GM21825 (cell line): ENCODE results near the gene ACER3.
"Not testable (repeated sequence)": the region's sequence is repeated elsewhere in the genome, so short reads cannot be mapped to it uniquely, and the experiment has no call there.

ENCODE experiments used
- ATAC-seq: cut with Tn5 transposase; IDR thresholded peaks from one replicate; pipeline ENCODE4 v1.9.1; 2021; ENCODE audit warnings: mild to moderate bottlenecking, moderate library complexity; ENCODE audit not compliant: unreplicated experiment

Gene ACER3

DNA sequence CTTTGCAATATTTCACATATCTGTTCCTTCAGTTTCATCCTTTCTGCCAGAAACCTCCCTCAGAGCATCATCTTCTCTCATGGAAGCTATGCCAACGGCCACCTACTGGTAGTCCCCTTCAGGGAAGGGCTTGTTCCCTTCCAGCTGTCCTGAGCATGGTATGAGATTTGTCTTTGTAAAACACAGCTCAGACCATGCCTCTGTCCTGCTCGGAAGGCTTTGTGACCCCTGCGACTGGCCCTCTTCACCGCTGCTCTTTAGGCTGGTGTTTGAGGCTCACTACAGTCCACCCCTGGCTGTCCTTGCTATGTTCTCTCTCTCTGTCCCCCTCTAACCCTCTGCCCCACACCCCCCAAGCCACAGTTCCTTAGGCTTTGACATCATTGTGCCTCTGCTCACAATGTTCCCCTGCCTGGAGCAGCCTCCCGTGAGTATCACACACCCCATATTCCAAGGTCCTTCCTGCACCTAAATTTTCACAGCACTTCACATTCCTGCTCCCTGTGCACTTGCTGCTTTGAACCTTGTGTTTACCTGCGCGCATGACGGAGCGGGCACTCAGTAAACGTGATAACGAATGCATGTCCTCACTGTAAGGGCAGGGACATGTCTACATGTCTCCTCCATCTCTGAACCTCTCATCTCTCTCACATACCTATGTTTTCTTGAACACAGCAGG lies 24.0 kb upstream of the ACER3 start:
- ATAC-seq, result no peak

DNA sequence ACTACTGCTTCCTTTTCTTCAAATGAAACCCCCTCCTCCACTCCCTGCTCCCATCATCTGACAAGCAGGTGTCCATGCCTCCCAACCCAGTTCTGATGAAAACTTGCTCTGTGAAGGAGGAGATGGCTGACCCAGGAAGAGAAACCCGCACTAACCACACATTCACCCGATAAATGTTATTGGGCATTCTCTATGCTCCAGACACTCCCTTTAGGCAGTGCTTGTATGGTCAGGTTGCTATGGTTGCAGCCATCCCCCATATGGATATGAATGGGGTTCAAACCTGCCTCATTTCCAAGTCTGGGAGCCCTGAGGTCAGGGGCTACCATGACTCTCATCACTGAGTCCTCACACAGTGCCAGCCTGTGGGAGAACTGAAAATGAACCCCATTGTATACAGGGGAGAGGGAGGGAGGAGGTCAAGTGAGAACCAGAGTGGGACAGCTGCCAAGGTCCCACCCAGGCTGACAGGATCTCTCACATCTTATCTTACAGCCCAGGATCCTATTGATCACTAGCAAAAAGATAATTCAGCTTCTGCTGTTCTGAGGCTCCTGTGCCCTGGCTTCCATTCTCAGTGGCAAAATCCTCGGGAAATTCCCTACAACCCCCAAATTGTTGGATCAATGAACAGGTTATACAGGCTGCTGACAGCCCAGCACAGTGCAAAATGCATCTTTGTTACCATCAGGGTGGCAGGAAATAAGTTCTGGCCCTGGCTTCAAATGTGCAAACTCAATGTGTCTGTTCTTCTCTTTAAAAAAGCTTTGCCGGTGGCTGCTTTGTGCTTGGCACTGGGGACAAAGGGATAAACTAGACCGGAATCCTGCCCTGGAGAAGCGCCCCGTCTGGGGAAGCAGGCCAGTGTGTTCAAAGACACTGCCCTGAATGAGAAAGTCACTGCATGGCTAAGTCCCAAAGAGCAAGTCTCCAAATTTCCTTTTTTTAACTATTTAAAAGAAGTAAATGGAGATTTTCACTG lies 22.7 kb upstream of the ACER3 start:
- ATAC-seq, result no peak

DNA sequence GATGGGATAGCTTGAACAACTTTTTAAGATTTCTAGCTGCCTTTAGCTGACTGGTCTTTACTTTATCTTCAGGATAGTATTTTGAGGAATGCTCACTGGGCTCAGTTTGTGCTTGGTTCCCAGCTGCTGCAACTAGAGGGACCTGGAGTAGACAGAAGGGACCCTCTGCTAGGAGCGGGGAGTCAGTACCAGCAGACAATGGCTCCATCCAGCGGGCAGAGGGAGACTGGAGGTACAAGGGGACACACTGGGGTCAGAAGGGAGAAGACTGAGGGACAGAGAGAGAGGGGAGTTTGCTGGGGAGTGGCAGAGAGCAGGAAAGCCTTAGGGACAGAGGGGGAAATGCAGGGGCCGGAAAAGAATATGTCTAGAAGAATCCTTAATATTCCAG lies 22.0 kb upstream of the ACER3 start:
- ATAC-seq, result no peak

DNA sequence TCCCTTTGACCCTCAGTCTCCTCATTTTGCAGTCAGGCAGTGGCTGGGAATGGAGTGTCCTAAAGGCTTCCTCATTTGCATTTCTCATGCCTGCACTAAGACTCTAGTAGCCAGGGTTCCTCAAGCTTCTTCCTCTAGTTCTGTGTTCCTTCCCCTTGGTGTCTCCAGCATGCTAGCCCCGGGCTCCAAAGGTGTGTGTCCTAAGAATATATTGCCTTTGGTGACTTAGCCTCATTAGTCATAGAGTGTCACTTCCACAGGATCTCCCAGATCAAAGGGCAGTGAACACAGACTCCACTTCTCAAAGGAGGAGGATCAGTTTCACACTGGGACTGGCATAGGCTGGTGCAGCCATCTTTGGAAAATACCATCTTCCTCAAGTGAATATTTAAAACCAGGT lies 21.4 kb upstream of the ACER3 start:
- no peak for ATAC-seq

DNA sequence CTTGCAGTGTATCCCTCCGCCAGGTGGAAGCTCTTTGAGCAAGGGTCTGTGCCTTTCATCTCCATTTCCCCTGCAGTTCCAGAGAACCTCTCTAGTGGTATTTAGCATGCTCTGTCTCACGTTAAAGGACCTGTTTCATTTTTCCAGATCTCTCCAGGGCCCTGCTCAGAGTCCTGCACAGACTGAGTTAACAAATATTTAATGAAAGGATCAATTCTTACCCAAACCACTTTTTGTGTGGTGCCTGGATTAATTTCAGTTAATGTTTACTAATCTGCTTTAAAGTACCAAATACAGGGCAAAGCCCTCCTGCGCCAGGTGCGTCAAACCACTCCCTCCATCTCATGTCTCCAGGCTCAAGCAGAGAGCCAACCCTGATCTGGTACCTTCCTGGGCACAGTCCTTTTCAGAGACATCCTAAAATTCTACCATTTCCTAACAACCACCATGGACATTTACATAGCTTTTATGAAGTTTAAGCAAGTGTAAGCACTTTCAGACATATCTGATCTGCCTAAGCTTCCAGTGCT lies 18.7 kb upstream of the ACER3 start:
- ATAC-seq, result no peak

DNA sequence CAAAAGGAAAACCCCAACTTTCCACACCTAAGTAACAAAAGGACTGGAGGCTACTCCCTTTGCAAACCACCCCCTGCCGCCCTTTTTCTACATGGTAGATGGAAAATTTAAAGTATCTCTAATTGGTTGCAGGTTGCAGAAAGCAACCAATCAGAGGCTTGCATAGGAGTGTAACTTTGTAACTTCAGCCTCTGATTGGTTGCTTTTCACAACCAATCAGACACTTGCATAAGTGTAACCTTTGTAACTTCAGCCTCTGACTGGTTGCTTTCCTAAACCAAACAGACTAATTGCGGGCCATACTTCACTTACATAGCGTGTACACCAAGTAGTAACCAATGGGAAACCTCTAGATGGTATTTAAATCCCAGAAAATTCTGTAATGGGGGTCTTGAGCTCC lies 16.8 kb upstream of the ACER3 start:
- ATAC-seq, result no peak

DNA sequence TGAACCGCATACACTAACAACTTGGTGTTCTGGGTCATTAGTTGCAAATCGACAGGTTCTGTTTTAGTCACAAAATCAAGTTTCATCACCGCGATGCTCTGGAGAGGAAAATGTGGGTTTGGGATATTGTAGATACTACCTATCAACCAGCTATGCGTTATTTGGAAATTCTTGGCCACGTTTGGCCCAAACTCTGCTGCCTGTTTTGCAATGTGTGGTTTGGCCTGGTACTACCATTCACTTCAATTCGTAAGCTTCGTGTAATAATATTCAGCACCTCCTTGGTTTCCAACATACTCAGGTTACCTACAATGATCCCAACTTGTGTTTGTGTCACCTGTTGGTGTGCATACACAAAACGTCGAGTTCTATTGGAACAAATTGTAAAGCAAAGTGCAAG lies 16.2 kb upstream of the ACER3 start:
- ATAC-seq, result no peak

DNA sequence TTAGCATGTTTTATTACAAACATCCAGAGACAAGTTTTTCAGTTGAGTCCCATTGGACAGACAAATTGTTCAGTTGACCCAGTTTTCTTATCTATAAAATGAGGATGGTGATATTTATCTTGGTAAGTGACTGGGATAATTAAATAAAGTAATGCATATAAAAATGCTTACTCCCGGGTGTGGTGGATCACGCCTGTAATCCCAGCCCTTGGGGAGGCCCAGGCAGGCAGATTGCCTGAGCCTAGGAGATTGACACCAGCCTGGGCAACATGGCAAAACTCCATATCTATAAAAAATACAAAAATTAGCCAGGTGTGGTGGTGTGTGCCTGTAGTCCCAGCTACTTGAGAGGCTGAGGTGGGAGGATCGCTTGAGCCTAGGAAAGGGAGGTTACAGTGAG lies 15.6 kb upstream of the ACER3 start:
- no peak for ATAC-seq

DNA sequence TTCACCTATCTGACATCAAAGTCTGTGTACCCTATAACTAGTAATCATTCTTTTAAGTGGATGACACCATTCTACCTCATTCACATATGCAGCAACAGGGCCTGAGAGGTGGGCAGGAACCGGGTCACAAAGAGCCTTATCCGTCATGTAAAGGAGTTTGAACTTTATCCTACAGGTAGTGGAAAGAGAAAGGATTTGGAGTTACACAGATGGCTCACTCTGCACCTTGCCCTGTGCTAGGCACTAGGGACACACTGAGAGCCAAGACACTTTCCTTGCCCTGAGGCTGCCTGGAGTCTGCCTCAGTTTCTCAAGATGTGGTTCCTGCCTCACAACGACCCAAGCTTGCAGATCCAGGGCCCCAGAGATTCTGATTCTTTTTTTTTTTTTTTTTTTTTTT lies 14.3 kb upstream of the ACER3 start:
- no peak for ATAC-seq

DNA sequence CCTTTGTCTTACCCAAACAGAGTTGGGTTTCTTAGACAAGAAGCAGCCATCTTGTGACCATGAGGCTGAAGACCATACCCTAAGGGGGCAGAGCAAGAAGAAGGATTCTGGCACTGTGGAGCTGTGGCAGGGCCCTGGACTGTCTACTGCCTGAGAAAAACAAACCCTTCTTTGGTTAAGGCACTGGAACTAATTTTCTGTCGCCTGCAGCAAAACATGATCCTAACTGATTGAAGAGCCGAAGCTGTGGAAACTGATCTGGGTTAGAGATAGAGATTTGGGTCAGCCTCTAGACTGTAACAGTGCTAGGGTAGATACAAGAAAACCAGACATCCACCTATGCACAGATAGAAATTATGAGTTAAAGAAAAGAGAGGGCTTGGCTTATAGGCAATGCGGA lies 11.3 kb upstream of the ACER3 start:
- ATAC-seq, result no peak

DNA sequence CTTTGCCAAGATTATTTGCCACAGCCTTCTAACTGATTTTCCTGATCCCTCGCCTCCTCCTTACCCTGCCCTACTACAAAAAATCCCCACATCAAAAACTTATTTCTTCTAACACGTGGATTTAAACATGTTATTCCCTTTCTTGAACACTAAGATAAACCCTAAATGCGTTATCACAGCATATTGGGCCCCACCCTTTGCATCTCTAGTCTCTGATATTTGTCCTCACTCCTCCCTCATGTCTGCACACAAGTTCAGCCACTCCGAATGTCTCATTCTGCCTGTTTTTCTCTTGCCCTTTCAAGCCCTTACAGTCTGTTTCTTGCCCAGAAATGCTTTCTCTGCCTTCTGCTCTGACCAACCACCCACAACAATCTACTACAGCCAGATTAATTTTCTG lies 10.6 kb upstream of the ACER3 start:
- no peak for ATAC-seq

DNA sequence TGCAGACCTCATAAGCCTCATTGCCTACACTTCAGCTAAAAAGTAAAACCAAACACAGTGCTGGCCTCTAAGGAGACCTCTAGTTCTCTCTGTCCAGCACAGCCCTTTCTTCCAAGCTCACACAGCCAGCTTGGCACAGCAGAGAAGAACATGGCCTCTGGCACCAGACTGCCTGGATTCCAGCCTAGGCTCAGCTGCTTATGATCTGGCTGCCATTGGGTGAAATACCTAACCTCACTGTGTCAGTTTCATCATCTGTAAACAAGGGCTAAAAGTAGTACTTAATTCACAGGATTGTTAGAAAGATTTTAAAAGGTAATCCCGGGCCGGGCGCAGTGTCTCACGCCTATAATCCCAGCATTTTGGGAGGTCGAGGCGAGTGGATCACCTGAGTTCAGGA lies 9.9 kb upstream of the ACER3 start:
- no peak for ATAC-seq

DNA sequence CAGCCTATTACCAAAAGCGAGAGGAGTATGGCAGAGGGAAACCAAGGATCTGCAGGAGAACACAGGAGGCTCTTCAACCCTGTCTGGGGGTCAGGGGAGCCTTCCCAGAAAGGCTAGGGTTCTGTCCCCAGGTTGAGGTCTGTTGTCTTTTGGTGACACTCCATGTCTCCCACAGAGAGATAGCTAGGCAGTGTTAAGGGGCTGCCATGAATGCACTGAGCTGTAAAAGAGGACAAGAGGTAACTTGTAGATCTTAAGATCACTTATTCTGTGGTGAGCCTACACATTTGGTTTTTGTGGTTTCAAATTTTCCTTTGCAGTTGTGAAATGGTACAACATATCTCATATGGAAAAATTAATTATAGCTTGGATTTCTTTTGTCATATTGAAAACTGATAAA lies 6.0 kb upstream of the ACER3 start:
- no peak for ATAC-seq

DNA sequence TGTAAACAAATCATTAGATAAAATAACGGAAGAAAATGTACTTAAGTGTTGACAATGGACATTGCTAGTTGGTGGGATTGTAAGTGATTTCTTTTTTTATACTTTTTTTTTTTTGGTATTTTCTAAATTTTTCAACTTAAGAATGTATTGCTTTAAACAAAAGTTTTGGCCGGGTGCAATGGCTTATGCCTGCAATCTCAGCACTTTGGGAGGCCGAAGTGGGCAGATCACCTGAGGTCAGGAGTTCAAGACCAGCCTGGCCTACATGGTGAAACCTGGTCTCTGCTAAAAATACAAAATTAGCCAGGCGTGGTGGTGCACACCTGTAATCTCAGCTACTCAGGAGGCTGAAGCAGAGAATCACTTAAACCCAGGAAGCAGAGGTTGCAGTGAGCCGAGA lies 5.0 kb upstream of the ACER3 start:
- ATAC-seq, result not testable (repeated sequence)

DNA sequence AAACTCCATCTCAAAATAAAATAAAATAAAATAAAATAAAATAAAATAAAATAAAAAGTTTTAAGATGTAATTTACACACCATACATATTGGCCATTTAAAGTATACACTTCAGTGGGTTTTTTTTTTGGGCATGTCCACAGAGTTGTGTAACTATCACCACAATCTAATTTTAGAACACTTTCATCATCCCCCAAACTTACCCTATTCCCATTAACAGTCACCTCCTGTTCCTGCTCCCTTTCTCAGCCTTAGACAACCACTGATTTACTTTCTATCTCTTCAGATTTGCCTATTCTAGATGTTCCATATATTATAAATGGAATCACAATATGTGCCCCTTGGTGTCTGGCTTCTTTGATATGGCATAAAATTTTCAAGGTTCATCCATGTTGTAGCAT lies 4.6 kb upstream of the ACER3 start:
- no peak for ATAC-seq

DNA sequence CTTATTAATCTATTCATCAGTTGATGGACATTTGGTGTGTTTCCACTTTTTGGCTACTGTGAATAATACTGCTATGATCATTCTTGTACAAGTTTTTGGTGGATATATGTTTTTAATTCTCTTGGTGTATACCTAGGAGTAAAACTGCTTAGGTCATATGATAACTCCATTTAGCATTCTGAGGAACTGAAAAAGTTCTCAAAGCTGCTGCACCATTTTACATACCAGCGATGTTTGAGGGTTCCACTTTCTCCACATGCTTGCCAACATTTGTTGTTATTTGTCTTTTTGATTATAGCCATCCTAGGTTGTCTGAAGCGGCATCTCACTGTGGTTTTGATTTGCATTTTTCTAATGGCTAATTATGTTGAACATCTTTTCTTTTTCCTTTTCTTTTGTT lies 4.1 kb upstream of the ACER3 start:
- ATAC-seq, result no peak

DNA sequence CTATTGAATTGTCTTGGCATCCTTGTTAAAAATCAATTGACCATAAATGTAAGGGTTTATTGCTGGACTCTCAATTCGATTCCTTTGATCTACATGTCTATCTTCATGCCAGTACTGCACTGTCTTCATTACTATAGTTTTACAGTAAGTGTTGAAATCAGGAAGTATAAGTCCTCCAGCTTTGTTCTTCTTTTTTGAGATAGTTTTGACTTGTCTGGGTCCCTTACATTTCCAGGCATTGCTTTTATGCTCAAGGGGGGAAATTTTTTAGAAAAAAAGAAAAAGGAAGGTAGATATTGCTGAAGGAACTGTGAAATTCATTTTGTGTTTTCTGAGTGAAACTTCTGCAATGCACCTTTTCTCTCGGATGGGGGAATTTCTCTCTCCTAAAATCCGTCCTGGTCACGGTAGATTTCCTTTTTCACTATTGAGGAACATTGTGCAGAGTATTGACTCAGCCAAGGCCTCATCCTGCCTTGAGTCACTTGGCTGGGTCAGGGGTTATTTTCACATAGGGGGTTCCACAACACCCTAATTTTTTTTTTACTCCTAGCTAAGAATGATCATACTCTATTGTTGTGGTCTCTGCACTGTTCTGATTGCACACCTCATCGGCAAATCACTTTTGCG lies 2.8 kb upstream of the ACER3 start:
- no peak for ATAC-seq

DNA sequence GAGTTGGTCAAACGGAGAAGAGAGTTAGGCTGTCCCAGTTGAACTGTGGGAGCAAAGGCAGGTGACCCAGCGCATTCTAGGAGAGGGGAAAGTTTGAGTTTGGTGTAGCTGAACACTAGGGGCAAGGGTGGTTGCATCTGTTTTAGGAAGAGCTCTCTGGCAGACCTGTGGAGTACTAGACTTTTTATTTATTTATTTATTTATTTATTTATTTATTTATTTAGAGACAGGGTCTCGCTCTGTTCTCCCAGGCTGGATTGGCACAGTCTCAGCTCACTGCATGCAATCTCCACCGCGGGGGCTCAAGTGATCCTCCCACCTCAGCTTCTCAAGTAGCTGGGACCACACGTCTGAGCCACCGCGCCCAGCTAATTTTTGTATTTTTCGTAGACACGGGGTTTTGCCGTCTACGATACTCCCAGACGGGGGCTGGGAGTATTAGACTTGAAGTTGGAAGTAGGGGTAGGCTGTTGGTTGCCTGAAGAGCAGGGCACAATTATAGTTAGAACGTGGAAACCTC lies 950 bp upstream of the ACER3 start:
- no peak for ATAC-seq

DNA sequence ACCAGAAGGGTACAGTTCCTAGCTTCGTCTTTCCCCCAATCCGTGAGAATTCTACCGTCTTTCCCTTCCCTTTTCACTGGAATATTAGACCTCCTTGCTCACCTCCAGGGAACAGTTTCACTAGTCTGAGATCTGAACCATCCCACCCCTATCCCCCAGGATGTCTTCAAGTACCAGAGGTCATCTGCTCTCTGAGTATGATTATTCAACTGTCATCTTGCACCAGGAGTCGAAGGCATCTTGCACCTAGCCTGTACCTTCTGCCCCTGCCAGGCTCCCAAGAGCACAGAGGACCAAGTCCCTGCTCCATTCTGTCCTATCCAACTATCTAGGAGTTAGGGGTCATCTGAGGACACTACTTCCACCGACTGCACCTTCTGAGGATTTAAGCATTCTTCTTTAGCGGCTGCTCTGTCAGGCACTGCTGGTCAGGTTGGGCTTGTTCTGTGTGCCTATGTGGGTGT lies 804 bp downstream of the ACER3 start:
- ATAC-seq, result no peak

DNA sequence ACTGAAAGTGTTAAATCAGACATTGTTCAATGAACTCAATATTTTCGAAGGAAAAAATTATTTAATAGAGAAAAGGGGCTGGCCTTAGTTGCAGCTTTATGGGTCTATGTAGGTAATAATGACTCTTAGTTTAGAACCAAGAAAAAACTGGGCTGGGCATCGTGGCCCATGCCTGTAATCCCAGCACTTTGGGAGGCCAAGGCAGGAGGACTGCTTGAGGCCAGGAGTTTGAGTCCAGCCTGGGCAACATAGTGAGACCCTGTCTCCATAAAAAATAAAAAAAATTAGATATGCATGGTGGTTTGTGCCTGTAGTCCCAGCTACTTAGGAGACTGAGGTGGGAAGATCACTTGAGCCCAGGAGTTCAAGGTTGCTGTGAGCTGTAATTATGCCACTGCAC lies 2.1 kb downstream of the ACER3 start:
- ATAC-seq, result not testable (repeated sequence)

DNA sequence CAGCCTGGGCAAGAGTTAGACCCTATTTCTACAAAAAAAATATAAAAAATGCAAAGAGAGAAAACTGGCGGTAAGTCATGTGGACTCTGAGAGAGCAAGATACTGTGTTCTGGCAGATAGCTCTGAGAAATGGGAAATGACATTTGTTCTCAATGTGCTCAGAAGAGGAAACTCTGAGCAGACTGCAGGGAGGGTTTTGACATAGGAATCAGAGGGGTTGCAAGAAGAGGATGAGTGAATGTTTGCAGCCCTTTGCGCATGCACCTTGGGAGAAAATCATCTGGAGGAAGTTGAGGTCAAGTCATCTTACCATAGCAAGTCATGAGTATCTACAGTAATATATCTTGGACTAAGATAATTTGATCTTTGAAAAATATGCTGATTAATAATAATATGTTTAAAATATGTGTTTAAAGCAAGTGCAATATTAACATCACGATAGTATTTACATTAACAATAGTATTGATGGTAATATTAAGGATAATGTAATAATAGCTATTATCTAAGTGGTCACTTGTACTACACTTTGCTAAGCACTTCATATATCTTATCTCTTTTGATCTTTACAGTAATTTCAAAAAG lies 2.6 kb downstream of the ACER3 start:
- no peak for ATAC-seq
